Activated CD8-positive, alpha-beta memory T cell treated with anti-CD3 and anti-CD28 coated beads for 4 hours (primary cell): ENCODE results near the gene CLIC5.

Experiments
- DNase-seq, 2 donors: peaks; one replicate each; pipeline ENCODE4 v3.0.0-alpha.2; 2020; ENCODE audit warnings: low read depth in 2 of 2

CLIC5 gene

GRCh38 chr6:45965007-45965406 is 50.7 kb downstream of the CLIC5 start:
- no peak for DNase-seq

GRCh38 chr6:45964300-45964699 is 51.4 kb downstream of the CLIC5 start:
- no peak for DNase-seq

- no peak for DNase-seq
These were observed 51.8 kb downstream of the CLIC5 start for GRCh38 chr6:45963896-45964295.

GRCh38 chr6:45961125-45961524 is 54.5 kb downstream of the CLIC5 start:
- DNase-seq, result no peak

GRCh38 chr6:45959534-45960145 is 56.0 kb downstream of the CLIC5 start:
- no peak for DNase-seq

GRCh38 chr6:45956663-45957062 is 59.0 kb downstream of the CLIC5 start:
- no peak for DNase-seq

GRCh38 chr6:45956176-45956575 is 59.5 kb downstream of the CLIC5 start:
- DNase-seq, result no peak

- DNase-seq, result no peak
These were observed 60.1 kb downstream of the CLIC5 start for GRCh38 chr6:45955597-45955996.

GRCh38 chr6:45952546-45952945 is 63.1 kb downstream of the CLIC5 start:
- DNase-seq, result no peak

GRCh38 chr6:45952168-45952529 is 63.5 kb downstream of the CLIC5 start:
- no peak for DNase-seq

GRCh38 chr6:45951321-45952167 is 64.1 kb downstream of the CLIC5 start:
- DNase-seq, result no peak

- DNase-seq, result no peak
These were observed 66.4 kb downstream of the CLIC5 start for GRCh38 chr6:45949256-45949655.

GRCh38 chr6:45947807-45948206 is 67.9 kb downstream of the CLIC5 start:
- no peak for DNase-seq

- no peak for DNase-seq
These were observed 68.8 kb downstream of the CLIC5 start for GRCh38 chr6:45946887-45947286.

GRCh38 chr6:45946352-45946751 is 69.3 kb downstream of the CLIC5 start:
- DNase-seq, result no peak

- no peak for DNase-seq
These were observed 72.7 kb downstream of the CLIC5 start for GRCh38 chr6:45942953-45943352.

- DNase-seq, result no peak
These were observed 81.8 kb downstream of the CLIC5 start for GRCh38 chr6:45933855-45934254.

GRCh38 chr6:45931232-45931631 is 84.4 kb downstream of the CLIC5 start:
- no peak for DNase-seq

- DNase-seq, result peak; percentile 12 to 18
These were observed 85.1 kb downstream of the CLIC5 start for GRCh38 chr6:45930420-45931040.

- DNase-seq, result no peak
These were observed 86.0 kb downstream of the CLIC5 start for GRCh38 chr6:45929421-45930361.

GRCh38 chr6:45928721-45929305 is 86.8 kb downstream of the CLIC5 start:
- no peak for DNase-seq
